IMR-90 (cell line): ENCODE results near the gene ALK. TPM values are rescaled to one million over a fixed set of nuclear protein-coding genes. Genes with fewer than 3 reads are reported as not detected.

Experiments used
- ATAC-seq: fragments of 200-7000 bp; cut with Tn5 transposase; 2 replicates; pipeline ENCODE4 v1.9.1; 2020; ENCODE audit warnings: low read depth, mild to moderate bottlenecking, moderate library complexity
- BruUV-seq: library from RNA; stranded (reverse); fragments of 400-500 nt; replicated peaks from 2 replicates; lab custom pipeline; 2021; lab: Mats Ljungman, UMichigan
- CTCF ChIA-PET: fragments of 300-600 bp; formaldehyde crosslinking; extraction: SDS; loops from one replicate; lab custom pipeline; 2021; ENCODE audit warnings: antibody characterized with exemption; lab: Yijun Ruan, JAX
- POLR2A ChIA-PET: fragments of 300-600 bp; sonication (Branson Sonifier 250); formaldehyde crosslinking; loops from one replicate; lab custom pipeline; 2022; ENCODE audit warnings: antibody characterized with exemption; ENCODE audit not compliant: unreplicated experiment; lab: Charles Lee
- DNase-seq: peaks from one replicate; pipeline ENCODE4 v3.0.0; 2013
- H2AFZ ChIP-seq: replicated peaks from 2 replicates; pipeline ENCODE3; 2013; ENCODE audit warnings: low read length, mild to moderate bottlenecking; ENCODE audit not compliant: poor library complexity
- H2AK5ac ChIP-seq: 2 replicates; pipeline ENCODE4 v1.6.1; 2013; ENCODE audit warnings: low read depth, low read length, inconsistent platforms
- H2AK9ac ChIP-seq: replicated peaks from 2 replicates; pipeline ENCODE3; 2013; ENCODE audit warnings: mild to moderate bottlenecking, low read depth, low read length, moderate library complexity; ENCODE audit not compliant: poor library complexity
- H2BK120ac ChIP-seq: 2 replicates; pipeline ENCODE4 v1.6.1; 2013; ENCODE audit warnings: low read depth, low read length, inconsistent platforms
- H2BK15ac ChIP-seq: 3 replicates; pipeline ENCODE4 v1.6.1; 2013; ENCODE audit warnings: low read depth, low read length, inconsistent platforms
- H2BK20ac ChIP-seq: 2 replicates; pipeline ENCODE4 v1.6.1; 2013; ENCODE audit warnings: low read depth, mild to moderate bottlenecking, inconsistent platforms, low read length, moderate library complexity
- H2BK5ac ChIP-seq: 2 replicates; pipeline ENCODE4 v1.6.1; 2013; ENCODE audit warnings: mild to moderate bottlenecking, low read depth, low read length, inconsistent platforms; ENCODE audit not compliant: poor library complexity, severe bottlenecking
- H3K14ac ChIP-seq: replicated peaks from 2 replicates; pipeline ENCODE4 v1.6.1; 2013; ENCODE audit warnings: low read depth, low read length, inconsistent platforms
- H3K18ac ChIP-seq: 2 replicates; pipeline ENCODE4 v1.6.1; 2013; ENCODE audit warnings: low read depth, low read length, control low read depth
- H3K23ac ChIP-seq: 2 replicates; pipeline ENCODE4 v1.6.1; 2013; ENCODE audit warnings: low read depth, low read length, inconsistent platforms
- H3K27ac ChIP-seq: 2 replicates; pipeline ENCODE4 v1.5.1; 2013; ENCODE audit warnings: mild to moderate bottlenecking, control low read depth, low read length; ENCODE audit not compliant: insufficient read depth
- H3K27me3 ChIP-seq: 2 replicates; pipeline ENCODE4 v1.6.1; 2013; ENCODE audit warnings: low read length; ENCODE audit not compliant: control insufficient read depth, insufficient read depth
- H3K36me3 ChIP-seq: 2 replicates; pipeline ENCODE4 v1.6.1; 2013; ENCODE audit warnings: low read length, mixed read lengths; ENCODE audit not compliant: control insufficient read depth, insufficient read depth
- H3K4ac ChIP-seq: 2 replicates; pipeline ENCODE4 v1.6.1; 2013; ENCODE audit warnings: low read depth, low read length, inconsistent platforms
- H3K4me1 ChIP-seq: 2 replicates; pipeline ENCODE4 v1.6.1; 2013; ENCODE audit warnings: low read length, mixed read lengths; ENCODE audit not compliant: control insufficient read depth, insufficient read depth
- H3K4me2 ChIP-seq: 2 replicates; pipeline ENCODE4 v1.6.1; 2013; ENCODE audit warnings: low read depth, mild to moderate bottlenecking, control low read depth, low read length, moderate library complexity
- H3K4me3 ChIP-seq: 2 replicates; pipeline ENCODE4 v1.5.1; 2013; ENCODE audit warnings: low read depth, mild to moderate bottlenecking, control low read depth, low read length, moderate library complexity; ENCODE audit not compliant: insufficient read depth
- H3K56ac ChIP-seq: 2 replicates; pipeline ENCODE4 v1.6.1; 2013; ENCODE audit warnings: low read length, inconsistent platforms; ENCODE audit not compliant: insufficient read depth; ENCODE audit errors: extremely low read depth
- H3K79me1 ChIP-seq, 2 experiments: 2 replicates each; pipeline ENCODE4 v1.6.1; 2013; ENCODE audit warnings: low read length in 2 of 2, inconsistent platforms in 1 of 2, low read depth in 1 of 2
- H3K9ac ChIP-seq: 2 replicates; pipeline ENCODE4 v1.6.1; 2013; ENCODE audit warnings: low read depth, low read length, control low read depth
- H3K9me1 ChIP-seq: 2 replicates; pipeline ENCODE4 v1.6.1; 2013; ENCODE audit warnings: low read length, inconsistent platforms; ENCODE audit not compliant: insufficient read depth
- H3K9me3 ChIP-seq: 2 replicates; pipeline ENCODE4 v1.6.1; 2013; ENCODE audit warnings: low read length; ENCODE audit not compliant: control insufficient read depth, insufficient read depth
- H4K20me1 ChIP-seq: 2 replicates; pipeline ENCODE4 v1.6.1; 2013; ENCODE audit warnings: low read length, inconsistent platforms; ENCODE audit not compliant: insufficient read depth
- H4K5ac ChIP-seq: 2 replicates; pipeline ENCODE4 v1.6.1; 2013; ENCODE audit warnings: mild to moderate bottlenecking, low read depth, low read length, control low read depth
- H4K8ac ChIP-seq, 2 experiments: 2 replicates each; pipeline ENCODE4 v1.6.1; 2013; ENCODE audit warnings: low read depth in 2 of 2, low read length in 2 of 2, control low read depth in 1 of 2, inconsistent platforms in 1 of 2
- H4K91ac ChIP-seq: 2 replicates; pipeline ENCODE4 v1.6.1; 2013; ENCODE audit warnings: low read depth, low read length, inconsistent platforms; ENCODE audit not compliant: insufficient read depth
- BHLHE40 ChIP-seq: fragments of 150-350 bp; IDR thresholded peaks from 2 replicates; pipeline ENCODE4 v1.6.1; 2016; ENCODE audit warnings: mild to moderate bottlenecking, low read depth, low read length
- POLR2A ChIP-seq: IDR thresholded peaks from 2 replicates; pipeline ENCODE4 v1.6.1; 2012; ENCODE audit warnings: mild to moderate bottlenecking, low read depth, low read length
- RAD21 ChIP-seq: IDR thresholded peaks from 2 replicates; pipeline ENCODE4 v1.6.1; 2012; ENCODE audit warnings: low read length, improper control_type of control experiment
- RCOR1 ChIP-seq: IDR thresholded peaks from 2 replicates; pipeline ENCODE4 v1.6.1; 2012; ENCODE audit warnings: mild to moderate bottlenecking, low read length, improper control_type of control experiment; ENCODE audit not compliant: insufficient replicate concordance
- USF2 ChIP-seq: fragments of 150-350 bp; IDR thresholded peaks from 2 replicates; pipeline ENCODE4 v1.6.1; 2017; ENCODE audit warnings: mild to moderate bottlenecking, antibody characterized with exemption, low read length, low read depth
- WGBS, 2 experiments: methylation state at CpG; one replicate each; pipeline versions ENCODE4 v1.1.5 to v1.1.7; 2013; ENCODE audit warnings: missing lambda C conversion rate in 2 of 2; ENCODE audit not compliant: insufficient read length in 1 of 2; ENCODE audit errors: extremely low coverage in 2 of 2; 5-methylcytosine and 5-hydroxymethylcytosine counted together
- dilution Hi-C: fragments of 300-500 bp; cut with HindIII; formaldehyde crosslinking; loops from one replicate; pipeline ENCODE4 v1.14.3; 2018; ENCODE audit warnings: low sequenced_read_pairs; ENCODE audit not compliant: unreplicated experiment
- in situ Hi-C: fragments of 300-500 bp; cut with MboI; formaldehyde crosslinking; loops from 3 replicates; pipeline ENCODE4 v1.14.3; 2019; ENCODE audit warnings: low sequenced_read_pairs, inconsistent platforms, mixed read lengths
- intact Hi-C: fragments of 100-400 bp; cut with micrococcal nuclease; formaldehyde crosslinking; loops from 2 replicates; pipeline ENCODE4 v1.10.0; 2022
- polyA plus RNA-seq, 3 experiments: library from polyadenylated mRNA; depleted of rRNA; stranded (reverse); fragments of >200 nt; gene quantifications; 2 replicates each; pipeline ENCODE4 v1.2.3, GENCODE V29; 2012; ENCODE audit warnings: low replicate concordance in 1 of 3
- total RNA-seq: library from RNA; depleted of rRNA; stranded (reverse); fragments of >200 nt; gene quantifications from 2 replicates; pipeline ENCODE4 v1.2.3, GENCODE V29; 2012

Gene ALK
- total and polyA plus RNA-seq, 2 of the 4 experiments (the other 2 are of a cell fraction), result not detected

DNA sequence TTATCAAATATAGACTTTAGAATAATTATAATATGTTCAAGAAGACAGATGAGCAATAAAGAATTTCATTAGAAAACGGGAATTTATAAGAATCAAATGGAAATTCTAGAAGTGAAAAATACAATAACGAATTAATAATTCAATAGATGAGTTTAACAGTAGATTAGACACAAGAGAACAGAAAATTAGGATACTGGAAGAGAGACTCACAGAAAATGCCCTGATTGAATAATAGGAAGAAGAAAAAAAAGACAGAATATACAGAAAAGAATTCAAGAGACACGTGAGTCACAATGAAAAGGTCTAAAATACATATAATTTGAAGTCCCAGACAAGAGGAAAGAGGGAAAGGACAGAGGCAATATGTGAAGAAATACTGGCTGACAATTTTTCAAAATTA is 451.4 kb downstream of the ALK start:
- H2AFZ ChIP-seq, result no peak overlapping the region
- no peak overlapping the region for H3K4ac ChIP-seq
- ATAC-seq (no peak), DNase-seq (no peak)
- H3K9me1 ChIP-seq, result no peaks in the 10 kb centered on the region
- H4K20me1 ChIP-seq, result no peaks in the 10 kb centered on the region
- no peak overlapping the region for H2BK5ac ChIP-seq
- H3K36me3 ChIP-seq, result no peaks in the 10 kb centered on the region
- H3K79me1 ChIP-seq, result no peaks in the 10 kb centered on the region
- H4K8ac ChIP-seq, result no peak overlapping the region
- H2BK20ac ChIP-seq, result no peak overlapping the region
- no peak overlapping the region for H2BK120ac ChIP-seq
- intact Hi-C loops (no loop called here), dilution Hi-C loops (no loop called here), in situ Hi-C loops (no loop called here)
- no peak overlapping the region for H3K9ac ChIP-seq
- H2AK9ac ChIP-seq, result no peak overlapping the region
- no peaks in the 10 kb centered on the region for H3K4me1 ChIP-seq
- no TSS peak for BruUV-seq
- no peak overlapping the region for H2AK5ac ChIP-seq
- WGBS, 2 experiments, result no CpG with 5 or more reads among the region's 3 CpGs
- no peak overlapping the region for H2BK15ac ChIP-seq
- TF ChIP-seq RCOR1 (no peak), USF2 (no peak), BHLHE40 (no peak), POLR2A (no peak), RAD21 (no peak)
- CTCF ChIA-PET, result no interaction called here
- H3K27ac ChIP-seq, result no peak overlapping the region
- H3K27me3 ChIP-seq, result no peaks in the 10 kb centered on the region
- no peaks in the 10 kb centered on the region; the same call in 1 of the 2 replicates for H3K9me3 ChIP-seq
- H4K5ac ChIP-seq, result no peak overlapping the region
- H3K18ac ChIP-seq, result no peak overlapping the region
- H3K4me3 ChIP-seq, result no peak overlapping the region
- H4K91ac ChIP-seq, result no peak overlapping the region
- no peak overlapping the region for H3K4me2 ChIP-seq
- no peak overlapping the region for H3K23ac ChIP-seq
- no peak overlapping the region for H3K14ac ChIP-seq
- POLR2A ChIA-PET, result no interaction called here
- H3K56ac ChIP-seq, result no peak overlapping the region
